Measurements from ENCODE around the gene INHBA.

The INHBA gene

GRCh38 chr7:41688906-41689305 lies 14.0 kb downstream of the INHBA start:
- Histone ChIP-seq H3K36me3 (ENCODE audit: control insufficient read depth, insufficient read depth, low read length) (no peaks in the 10 kb centered on the region), H3K27me3 (ENCODE audit: control insufficient read depth, insufficient read depth, low read length) (no peaks in the 10 kb centered on the region)
- no CpG with 5 or more reads among the region's 2 CpGs for WGBS (ENCODE audit: insufficient coverage, insufficient read length)

DNA sequence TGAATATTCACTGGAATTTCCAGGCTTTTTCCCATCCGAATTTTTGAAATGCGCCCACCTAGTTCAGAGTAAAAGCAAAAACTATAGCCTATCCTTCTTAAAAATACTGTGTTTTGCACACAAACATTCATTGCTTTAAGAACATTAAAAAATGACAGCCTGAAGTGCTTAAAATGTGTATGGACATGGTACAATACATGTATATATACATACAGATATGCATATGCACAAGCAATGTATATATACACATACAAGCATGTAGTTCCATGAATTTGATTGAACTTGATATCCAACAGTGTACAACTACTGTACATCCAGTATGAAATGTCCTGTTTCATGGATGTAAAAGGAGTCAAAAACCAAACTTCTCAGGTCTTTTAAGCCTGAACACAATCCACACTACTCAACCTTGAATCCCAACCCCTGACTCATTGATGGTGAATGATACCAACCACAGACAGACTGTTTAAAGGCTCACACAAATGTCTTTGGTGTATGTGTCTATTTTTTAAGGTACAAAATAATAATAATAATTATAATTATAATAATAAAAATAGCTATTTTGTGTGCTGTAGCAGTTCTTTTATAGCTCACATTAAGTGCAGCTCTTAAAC lies 14.8 kb downstream of the INHBA start:
- Histone ChIP-seq H3K9me3 (ENCODE audit: control insufficient read depth, insufficient read depth, low read length) (no peaks in the 10 kb centered on the region), H3K4me1 (ENCODE audit: control insufficient read depth, insufficient read depth, low read length) (peaks cover 1% of the 10 kb centered on the region; the same call in 1 of the 2 replicates), H3K27me3 (ENCODE audit: control insufficient read depth, insufficient read depth, low read length) (no peaks in the 10 kb centered on the region), H3K27ac (ENCODE audit: low read length) (no peak overlapping the region), H3K36me3 (ENCODE audit: control insufficient read depth, insufficient read depth, low read length) (no peaks in the 10 kb centered on the region), H3K4me3 (ENCODE audit: low read length) (no peak overlapping the region)
- DNase-seq (ENCODE audit: low read depth, low spot score) = no peak
- WGBS (ENCODE audit: insufficient coverage, insufficient read length) = no CpG with 5 or more reads among the region's 2 CpGs

More at GRCh38 chr7:41688906-41689305, 14.0 kb downstream of the INHBA start:
- Histone ChIP-seq H3K9me3 (ENCODE audit: control insufficient read depth, insufficient read depth, low read length) (no peaks in the 10 kb centered on the region), H3K4me3 (ENCODE audit: low read length) (no peak overlapping the region), H3K27ac (ENCODE audit: low read length) (no peak overlapping the region), H3K4me1 (ENCODE audit: control insufficient read depth, insufficient read depth, low read length) (peaks cover 1% of the 10 kb centered on the region; the same call in 1 of the 2 replicates)
- DNase-seq (ENCODE audit: low read depth, low spot score) = no peak

DNA sequence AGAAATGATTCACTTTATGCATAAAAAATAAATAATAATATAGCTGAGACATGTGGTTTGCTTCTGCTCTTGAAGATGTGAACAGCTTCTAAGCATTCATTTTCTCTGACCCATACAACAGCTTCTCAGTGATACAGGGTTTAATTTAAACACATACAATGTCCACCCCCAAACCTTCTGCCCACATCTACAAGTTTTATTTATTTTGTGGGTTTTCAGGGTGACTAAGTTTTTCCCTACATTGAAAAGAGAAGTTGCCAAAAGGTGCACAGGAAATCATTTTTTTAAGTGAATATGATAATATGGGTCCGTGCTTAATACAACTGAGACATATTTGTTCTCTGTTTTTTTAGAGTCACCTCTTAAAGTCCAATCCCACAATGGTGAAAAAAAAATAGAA lies 17.2 kb downstream of the INHBA start:
- Histone ChIP-seq H3K4me1 (ENCODE audit: control insufficient read depth, insufficient read depth, low read length) (peaks cover 1% of the 10 kb centered on the region; the same call in 1 of the 2 replicates), H3K36me3 (ENCODE audit: control insufficient read depth, insufficient read depth, low read length) (no peaks in the 10 kb centered on the region), H3K9me3 (ENCODE audit: control insufficient read depth, insufficient read depth, low read length) (no peaks in the 10 kb centered on the region), H3K4me3 (ENCODE audit: low read length) (no peak overlapping the region), H3K27ac (ENCODE audit: low read length) (no peak overlapping the region), H3K27me3 (ENCODE audit: control insufficient read depth, insufficient read depth, low read length) (no peaks in the 10 kb centered on the region)
- no peak for DNase-seq (ENCODE audit: low read depth, low spot score)
- no CpG with 5 or more reads among the region's 1 CpG for WGBS (ENCODE audit: insufficient coverage, insufficient read length)

GRCh38 chr7:41682422-41682821 lies 20.5 kb downstream of the INHBA start:
- H3K27ac ChIP-seq (ENCODE audit: low read length) = no peak overlapping the region
- H3K4me1 ChIP-seq (ENCODE audit: control insufficient read depth, insufficient read depth, low read length) = peaks cover 1% of the 10 kb centered on the region; the same call in 1 of the 2 replicates
- H3K9me3 ChIP-seq (ENCODE audit: control insufficient read depth, insufficient read depth, low read length) = no peaks in the 10 kb centered on the region
- H3K36me3 ChIP-seq (ENCODE audit: control insufficient read depth, insufficient read depth, low read length) = no peaks in the 10 kb centered on the region
- no peaks in the 10 kb centered on the region for H3K27me3 ChIP-seq (ENCODE audit: control insufficient read depth, insufficient read depth, low read length)
- no peak for DNase-seq (ENCODE audit: low read depth, low spot score)
- no peak overlapping the region for H3K4me3 ChIP-seq (ENCODE audit: low read length)

DNA sequence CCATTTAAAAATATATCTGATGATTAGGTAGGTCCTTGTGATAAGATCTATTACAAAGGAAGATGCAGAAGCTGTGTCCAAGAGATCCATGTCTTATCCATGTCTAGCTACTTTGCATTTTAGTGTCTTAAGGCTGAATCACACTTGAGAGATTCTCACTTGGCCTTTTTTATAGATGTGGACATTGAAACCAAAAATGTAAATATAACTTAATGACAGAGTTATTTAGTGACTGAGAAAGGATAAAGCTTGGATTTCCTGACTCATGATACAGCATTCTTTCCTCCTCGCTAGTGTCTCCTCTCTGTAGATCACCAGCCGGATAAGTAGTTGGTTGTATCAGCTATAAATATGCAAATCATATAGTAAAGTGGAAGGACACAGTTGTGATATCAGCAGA lies 23.3 kb downstream of the INHBA start:
- Histone ChIP-seq H3K9me3 (ENCODE audit: control insufficient read depth, insufficient read depth, low read length) (no peaks in the 10 kb centered on the region), H3K4me3 (ENCODE audit: low read length) (no peak overlapping the region), H3K4me1 (ENCODE audit: control insufficient read depth, insufficient read depth, low read length) (no peaks in the 10 kb centered on the region), H3K27me3 (ENCODE audit: control insufficient read depth, insufficient read depth, low read length) (no peaks in the 10 kb centered on the region), H3K27ac (ENCODE audit: low read length) (no peak overlapping the region), H3K36me3 (ENCODE audit: control insufficient read depth, insufficient read depth, low read length) (no peaks in the 10 kb centered on the region)
- no peak for DNase-seq (ENCODE audit: low read depth, low spot score)
- no CpG with 5 or more reads among the region's 2 CpGs for WGBS (ENCODE audit: insufficient coverage, insufficient read length)

DNA sequence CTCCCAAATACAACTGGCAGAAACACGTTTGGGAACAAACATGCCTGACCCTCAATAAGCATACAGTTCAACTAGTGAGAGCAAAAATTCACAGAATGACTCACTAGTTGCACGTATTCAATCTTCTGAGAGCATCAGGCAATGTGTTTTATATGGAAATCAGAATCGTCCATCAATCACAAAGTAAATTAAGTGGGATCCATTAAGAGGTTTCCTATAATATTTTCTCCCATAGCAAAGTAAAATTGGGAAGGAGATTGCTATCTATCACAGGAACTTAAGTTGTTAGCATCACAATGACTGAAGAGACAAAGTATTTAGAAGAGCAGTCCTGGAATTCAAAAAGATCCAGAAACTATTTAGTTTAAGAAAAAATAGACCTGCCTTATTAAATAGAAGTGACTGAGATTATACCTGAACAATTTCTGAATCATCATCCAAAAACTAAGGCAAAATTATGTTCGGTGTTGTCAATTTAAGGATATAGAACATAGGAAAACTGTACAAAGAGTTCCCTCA lies 28.3 kb downstream of the INHBA start:
- Histone ChIP-seq H3K27me3 (ENCODE audit: control insufficient read depth, insufficient read depth, low read length) (no peaks in the 10 kb centered on the region), H3K9me3 (ENCODE audit: control insufficient read depth, insufficient read depth, low read length) (no peaks in the 10 kb centered on the region), H3K4me3 (ENCODE audit: low read length) (no peak overlapping the region), H3K36me3 (ENCODE audit: control insufficient read depth, insufficient read depth, low read length) (no peaks in the 10 kb centered on the region), H3K4me1 (ENCODE audit: control insufficient read depth, insufficient read depth, low read length) (no peaks in the 10 kb centered on the region), H3K27ac (ENCODE audit: low read length) (no peak overlapping the region)
- no CpG with 5 or more reads among the region's 4 CpGs for WGBS (ENCODE audit: insufficient coverage, insufficient read length)
- DNase-seq (ENCODE audit: low read depth, low spot score) = no peak

DNA sequence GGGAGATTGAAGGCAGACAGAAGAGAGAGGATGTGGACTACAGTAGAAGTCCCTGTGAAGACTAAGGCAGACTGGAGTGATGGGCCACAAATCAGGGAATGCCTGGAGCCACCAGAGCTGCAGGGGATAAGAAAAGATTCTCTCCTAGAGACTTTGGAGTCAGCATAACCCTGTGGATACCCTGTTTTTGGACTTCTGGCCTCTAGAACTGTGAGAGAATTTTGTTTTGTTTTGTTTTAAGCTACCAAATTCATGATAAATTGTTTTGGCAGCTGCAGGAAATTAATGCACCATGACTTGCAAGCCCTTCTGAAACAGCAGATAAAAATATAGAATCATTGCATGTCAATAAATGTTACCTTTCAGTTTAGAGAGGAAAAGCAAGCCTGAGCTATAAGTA lies 41.3 kb downstream of the INHBA start:
- Histone ChIP-seq H3K4me3 (ENCODE audit: low read length) (no peak overlapping the region), H3K4me1 (ENCODE audit: control insufficient read depth, insufficient read depth, low read length) (no peaks in the 10 kb centered on the region), H3K27me3 (ENCODE audit: control insufficient read depth, insufficient read depth, low read length) (no peaks in the 10 kb centered on the region), H3K36me3 (ENCODE audit: control insufficient read depth, insufficient read depth, low read length) (no peaks in the 10 kb centered on the region), H3K9me3 (ENCODE audit: control insufficient read depth, insufficient read depth, low read length) (no peaks in the 10 kb centered on the region), H3K27ac (ENCODE audit: low read length) (no peak overlapping the region)
- DNase-seq (ENCODE audit: low read depth, low spot score) = no peak

DNA sequence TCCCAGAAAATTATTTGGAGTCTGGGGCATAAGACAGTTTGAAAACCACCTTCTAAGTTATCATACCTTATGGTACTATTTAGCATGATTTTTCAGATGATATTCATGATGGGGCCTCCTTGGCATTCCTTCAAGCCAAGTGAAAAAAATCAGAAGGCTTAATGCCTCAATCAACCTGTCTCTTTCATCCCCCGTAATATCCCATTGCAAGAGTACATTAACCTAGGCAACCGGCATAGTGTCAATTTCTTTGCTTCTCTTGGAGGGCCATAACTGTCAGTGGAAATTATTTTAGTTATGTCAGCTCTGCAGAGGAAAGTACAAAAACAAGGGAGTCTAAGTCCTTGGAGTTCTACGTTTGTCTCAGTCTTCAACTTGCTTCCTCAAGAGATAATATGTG lies 43.4 kb downstream of the INHBA start:
- no peak overlapping the region for H3K27ac ChIP-seq (ENCODE audit: low read length)
- no peaks in the 10 kb centered on the region for H3K9me3 ChIP-seq (ENCODE audit: control insufficient read depth, insufficient read depth, low read length)
- H3K4me1 ChIP-seq (ENCODE audit: control insufficient read depth, insufficient read depth, low read length) = no peaks in the 10 kb centered on the region
- H3K36me3 ChIP-seq (ENCODE audit: control insufficient read depth, insufficient read depth, low read length) = no peaks in the 10 kb centered on the region
- no peak overlapping the region for H3K4me3 ChIP-seq (ENCODE audit: low read length)
- H3K27me3 ChIP-seq (ENCODE audit: control insufficient read depth, insufficient read depth, low read length) = no peaks in the 10 kb centered on the region
- DNase-seq (ENCODE audit: low read depth, low spot score) = no peak
- WGBS (ENCODE audit: insufficient coverage, insufficient read length) = no CpG with 5 or more reads among the region's 3 CpGs

GRCh38 chr7:41656366-41656765 lies 46.5 kb downstream of the INHBA start:
- no peak for DNase-seq (ENCODE audit: low read depth, low spot score)
- Histone ChIP-seq H3K36me3 (ENCODE audit: control insufficient read depth, insufficient read depth, low read length) (no peaks in the 10 kb centered on the region), H3K27me3 (ENCODE audit: control insufficient read depth, insufficient read depth, low read length) (no peaks in the 10 kb centered on the region), H3K4me1 (ENCODE audit: control insufficient read depth, insufficient read depth, low read length) (no peaks in the 10 kb centered on the region), H3K27ac (ENCODE audit: low read length) (no peak overlapping the region), H3K4me3 (ENCODE audit: low read length) (no peak overlapping the region), H3K9me3 (ENCODE audit: control insufficient read depth, insufficient read depth, low read length) (no peaks in the 10 kb centered on the region)
- WGBS (ENCODE audit: insufficient coverage, insufficient read length) = no CpG with 5 or more reads among the region's 4 CpGs

DNA sequence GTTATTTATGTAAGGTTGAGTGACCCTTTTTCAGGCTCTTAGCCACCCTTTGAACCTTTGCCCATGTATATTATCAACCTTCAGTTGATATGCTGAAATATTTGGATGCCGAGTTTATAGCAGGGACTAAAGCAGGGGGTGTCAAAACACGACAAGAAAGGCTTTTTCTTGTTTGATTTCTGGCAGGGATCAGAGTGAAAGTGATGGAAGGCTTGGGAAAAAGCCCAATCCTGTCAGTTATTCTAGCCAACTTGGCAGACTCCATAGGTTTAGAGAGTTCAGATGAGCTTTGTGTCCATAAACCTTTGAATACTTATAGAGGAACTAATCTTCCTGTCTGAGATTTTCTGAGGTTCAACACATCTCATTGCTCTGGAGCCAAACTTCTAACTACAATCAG lies 47.5 kb downstream of the INHBA start:
- no CpG with 5 or more reads among the region's 2 CpGs for WGBS (ENCODE audit: insufficient coverage, insufficient read length)
- Histone ChIP-seq H3K36me3 (ENCODE audit: control insufficient read depth, insufficient read depth, low read length) (no peaks in the 10 kb centered on the region), H3K4me1 (ENCODE audit: control insufficient read depth, insufficient read depth, low read length) (no peaks in the 10 kb centered on the region)

GRCh38 chr7:41652267-41652666 lies 50.6 kb downstream of the INHBA start:
- Histone ChIP-seq H3K27ac (ENCODE audit: low read length) (no peak overlapping the region), H3K27me3 (ENCODE audit: control insufficient read depth, insufficient read depth, low read length) (no peaks in the 10 kb centered on the region), H3K4me3 (ENCODE audit: low read length) (no peak overlapping the region), H3K9me3 (ENCODE audit: control insufficient read depth, insufficient read depth, low read length) (no peaks in the 10 kb centered on the region), H3K4me1 (ENCODE audit: control insufficient read depth, insufficient read depth, low read length) (peaks cover 2% of the 10 kb centered on the region; the same call in 1 of the 2 replicates), H3K36me3 (ENCODE audit: control insufficient read depth, insufficient read depth, low read length) (no peaks in the 10 kb centered on the region)
- no peak for DNase-seq (ENCODE audit: low read depth, low spot score)
- no CpG with 5 or more reads among the region's 1 CpG for WGBS (ENCODE audit: insufficient coverage, insufficient read length)

More for the DNA sequence above, 47.5 kb downstream of the INHBA start:
- no peaks in the 10 kb centered on the region for H3K27me3 ChIP-seq (ENCODE audit: control insufficient read depth, insufficient read depth, low read length)
- no peak for DNase-seq (ENCODE audit: low read depth, low spot score)
- H3K4me3 ChIP-seq (ENCODE audit: low read length) = no peak overlapping the region
- no peaks in the 10 kb centered on the region for H3K9me3 ChIP-seq (ENCODE audit: control insufficient read depth, insufficient read depth, low read length)
- H3K27ac ChIP-seq (ENCODE audit: low read length) = no peak overlapping the region
